KMS-11 (cell line): Measurements from ENCODE around the gene HDAC11.
A peak's percentile ranks its signal among the peaks of the same experiment; 100 is the strongest.

ENCODE experiments used
- H2AFZ ChIP-seq: fragments of 200-600 bp; sonication (generic); 2 replicates; pipeline ENCODE4 v1.6.1; 2016; ENCODE audit warnings: antibody characterized with exemption, mixed run types, low read depth
- H3K27ac ChIP-seq: fragments of 200-600 bp; sonication (generic); 2 replicates; pipeline ENCODE4 v1.6.1; 2016; ENCODE audit warnings: mild to moderate bottlenecking, mixed run types
- H3K27me3 ChIP-seq: fragments of 200-600 bp; sonication (generic); 2 replicates; pipeline ENCODE4 v1.6.1; 2017; ENCODE audit warnings: mild to moderate bottlenecking, low read depth, mixed run types, moderate library complexity; ENCODE audit not compliant: insufficient read depth
- H3K36me3 ChIP-seq: fragments of 200-600 bp; sonication (generic); 2 replicates; pipeline ENCODE4 v1.6.1; 2017; ENCODE audit warnings: mild to moderate bottlenecking, mixed run types; ENCODE audit not compliant: insufficient read depth
- H3K4me1 ChIP-seq: fragments of 200-600 bp; sonication (generic); 2 replicates; pipeline ENCODE4 v1.6.1; 2016; ENCODE audit warnings: mild to moderate bottlenecking, low read depth, mixed run types; ENCODE audit not compliant: poor library complexity, severe bottlenecking
- H3K4me2 ChIP-seq: fragments of 200-600 bp; sonication (generic); 2 replicates; pipeline ENCODE4 v1.7.0; 2016; ENCODE audit warnings: mild to moderate bottlenecking, mixed run types
- H3K4me3 ChIP-seq: fragments of 200-600 bp; sonication (generic); IDR thresholded peaks from 2 replicates; pipeline ENCODE4 v1.6.1; 2017; ENCODE audit warnings: low read depth, low read length, mixed read lengths; ENCODE audit not compliant: insufficient read depth
- H3K79me2 ChIP-seq: fragments of 200-600 bp; sonication (generic); 2 replicates; pipeline ENCODE4 v1.6.1; 2016; ENCODE audit warnings: low read depth, mixed run types; ENCODE audit not compliant: insufficient read depth
- H3K9ac ChIP-seq: fragments of 200-600 bp; sonication (generic); 2 replicates; pipeline ENCODE4 v1.6.1; 2016; ENCODE audit warnings: mild to moderate bottlenecking, mixed run types
- H4K20me1 ChIP-seq: fragments of 200-600 bp; sonication (generic); 2 replicates; pipeline ENCODE4 v1.6.1; 2016; ENCODE audit warnings: mild to moderate bottlenecking, mixed run types; ENCODE audit not compliant: insufficient read depth
- TF ChIP-seq, protein P1 (sequence below): fragments of 200-600 bp; sonication (generic); conservative IDR thresholded peaks from 2 replicates; pipeline ENCODE4 v1.6.1; 2017; ENCODE audit warnings: low read depth, mild to moderate bottlenecking, antibody characterized with exemption, low read length, moderate library complexity, mixed read lengths

Gene HDAC11

GRCh38 chr3:13544951-13545651 lies 65.0 kb downstream of the HDAC11 start:
- H2AFZ ChIP-seq, result no peak overlapping the region
- H3K4me2 ChIP-seq, result peak overlapping the region; percentile 29
- H3K36me3 ChIP-seq, result no peaks in the 10 kb centered on the region
- H4K20me1 ChIP-seq, result no peaks in the 10 kb centered on the region
- no peak overlapping the region for H3K4me3 ChIP-seq
- H3K27ac ChIP-seq, result peak overlapping the region; percentile 43; the same call in 1 of the 2 replicates
- H3K27me3 ChIP-seq, result no peaks in the 10 kb centered on the region
- TF ChIP-seq, protein P1, sequence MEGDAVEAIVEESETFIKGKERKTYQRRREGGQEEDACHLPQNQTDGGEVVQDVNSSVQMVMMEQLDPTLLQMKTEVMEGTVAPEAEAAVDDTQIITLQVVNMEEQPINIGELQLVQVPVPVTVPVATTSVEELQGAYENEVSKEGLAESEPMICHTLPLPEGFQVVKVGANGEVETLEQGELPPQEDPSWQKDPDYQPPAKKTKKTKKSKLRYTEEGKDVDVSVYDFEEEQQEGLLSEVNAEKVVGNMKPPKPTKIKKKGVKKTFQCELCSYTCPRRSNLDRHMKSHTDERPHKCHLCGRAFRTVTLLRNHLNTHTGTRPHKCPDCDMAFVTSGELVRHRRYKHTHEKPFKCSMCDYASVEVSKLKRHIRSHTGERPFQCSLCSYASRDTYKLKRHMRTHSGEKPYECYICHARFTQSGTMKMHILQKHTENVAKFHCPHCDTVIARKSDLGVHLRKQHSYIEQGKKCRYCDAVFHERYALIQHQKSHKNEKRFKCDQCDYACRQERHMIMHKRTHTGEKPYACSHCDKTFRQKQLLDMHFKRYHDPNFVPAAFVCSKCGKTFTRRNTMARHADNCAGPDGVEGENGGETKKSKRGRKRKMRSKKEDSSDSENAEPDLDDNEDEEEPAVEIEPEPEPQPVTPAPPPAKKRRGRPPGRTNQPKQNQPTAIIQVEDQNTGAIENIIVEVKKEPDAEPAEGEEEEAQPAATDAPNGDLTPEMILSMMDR, result no peak
- H3K79me2 ChIP-seq, result no peaks in the 10 kb centered on the region
- peaks cover 19% of the 10 kb centered on the region for H3K4me1 ChIP-seq
- H3K9ac ChIP-seq, result no peak overlapping the region

GRCh38 chr3:13545952-13546454 lies 65.9 kb downstream of the HDAC11 start:
- Histone ChIP-seq H3K36me3 (no peaks in the 10 kb centered on the region), H3K4me1 (peaks cover 19% of the 10 kb centered on the region), H3K27ac (no peak overlapping the region), H4K20me1 (no peaks in the 10 kb centered on the region), H2AFZ (no peak overlapping the region), H3K79me2 (no peaks in the 10 kb centered on the region), H3K4me2 (no peak overlapping the region), H3K9ac (no peak overlapping the region), H3K4me3 (no peak overlapping the region), H3K27me3 (no peaks in the 10 kb centered on the region)
- TF ChIP-seq, protein P1, result no peak

GRCh38 chr3:13546667-13547171 lies 66.6 kb downstream of the HDAC11 start:
- H4K20me1 ChIP-seq, result no peaks in the 10 kb centered on the region
- H3K36me3 ChIP-seq, result no peaks in the 10 kb centered on the region
- no peak overlapping the region for H3K27ac ChIP-seq
- no peak overlapping the region for H3K9ac ChIP-seq
- TF ChIP-seq, protein P1, result no peak
- no peaks in the 10 kb centered on the region for H3K27me3 ChIP-seq
- no peak overlapping the region for H3K4me2 ChIP-seq
- H3K4me1 ChIP-seq, result peaks cover 19% of the 10 kb centered on the region
- no peaks in the 10 kb centered on the region for H3K79me2 ChIP-seq
- H2AFZ ChIP-seq, result no peak overlapping the region
- no peak overlapping the region for H3K4me3 ChIP-seq

- Histone ChIP-seq H4K20me1 (no peaks in the 10 kb centered on the region), H3K36me3 (no peaks in the 10 kb centered on the region), H3K27ac (no peak overlapping the region), H3K27me3 (peaks cover 5% of the 10 kb centered on the region; the same call in 1 of the 2 replicates), H3K4me2 (no peak overlapping the region), H3K79me2 (no peaks in the 10 kb centered on the region), H3K9ac (no peak overlapping the region), H3K4me3 (no peak overlapping the region), H2AFZ (no peak overlapping the region), H3K4me1 (peaks cover 19% of the 10 kb centered on the region)
- TF ChIP-seq, protein P1, result no peak
Measured at GRCh38 chr3:13547591-13548371, 67.7 kb downstream of the HDAC11 start.
